ENCODE data around the gene NDUFB2.

Gene NDUFB2

DNA sequence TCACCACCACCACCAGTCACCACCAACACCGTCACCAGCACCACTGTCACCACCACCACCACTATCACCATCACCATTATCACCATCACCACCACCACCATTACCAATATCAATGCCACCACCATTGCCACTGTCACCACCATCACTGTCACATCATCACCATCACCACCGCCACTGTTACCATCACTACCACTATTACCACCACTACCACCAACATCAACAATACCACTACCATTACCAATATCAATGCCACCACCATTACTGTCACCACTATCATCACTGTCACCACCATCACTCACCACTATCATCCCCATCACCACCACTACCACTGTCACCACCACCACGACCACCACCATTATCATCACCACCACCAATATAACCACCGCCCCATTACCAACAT is 41.8 kb upstream of the NDUFB2 start:
- ChIA-PET CTCF (no interaction called here), POLR2A (no interaction called here)
- DNase-seq (ENCODE audit: extremely low spot score) = no peak
- no peak for TF ChIP-seq HDGF (IDR thresholded peaks at IDR 0.05; ENCODE audit: borderline replicate concordance)
- TF ChIP-seq TARDBP (IDR thresholded peaks at IDR 0.05) = no peak
- TF ChIP-seq ZNF384 (IDR thresholded peaks at IDR 0.05) = no peak
- no peak for TF ChIP-seq LEF1 (IDR thresholded peaks at IDR 0.05; ENCODE audit: borderline replicate concordance)
- no peak for TF ChIP-seq NFRKB (IDR thresholded peaks at IDR 0.05)
- no peak for TF ChIP-seq FOXA1 (IDR thresholded peaks at IDR 0.05)
- TF ChIP-seq L3MBTL2 (conservative IDR thresholded peaks at IDR 0.05) = no peak
- no peak for TF ChIP-seq ELF4 (IDR thresholded peaks at IDR 0.05)
- no peak for TF ChIP-seq CTBP1 (IDR thresholded peaks at IDR 0.05; ENCODE audit: borderline replicate concordance)
- no peak for TF ChIP-seq SP1 (IDR thresholded peaks at IDR 0.05)
- no peak for TF ChIP-seq SUZ12 (IDR thresholded peaks at IDR 0.05)
- no peak for TF ChIP-seq FOXK2 (IDR thresholded peaks at IDR 0.05)
- TF ChIP-seq BHLHE40 (IDR thresholded peaks at IDR 0.05; ENCODE audit: borderline replicate concordance) = no peak
- no peak for TF ChIP-seq ARNT (IDR thresholded peaks at IDR 0.05)
- no peak for TF ChIP-seq FOXM1 (IDR thresholded peaks at IDR 0.05; ENCODE audit: borderline replicate concordance)
- TF ChIP-seq, protein P1, sequence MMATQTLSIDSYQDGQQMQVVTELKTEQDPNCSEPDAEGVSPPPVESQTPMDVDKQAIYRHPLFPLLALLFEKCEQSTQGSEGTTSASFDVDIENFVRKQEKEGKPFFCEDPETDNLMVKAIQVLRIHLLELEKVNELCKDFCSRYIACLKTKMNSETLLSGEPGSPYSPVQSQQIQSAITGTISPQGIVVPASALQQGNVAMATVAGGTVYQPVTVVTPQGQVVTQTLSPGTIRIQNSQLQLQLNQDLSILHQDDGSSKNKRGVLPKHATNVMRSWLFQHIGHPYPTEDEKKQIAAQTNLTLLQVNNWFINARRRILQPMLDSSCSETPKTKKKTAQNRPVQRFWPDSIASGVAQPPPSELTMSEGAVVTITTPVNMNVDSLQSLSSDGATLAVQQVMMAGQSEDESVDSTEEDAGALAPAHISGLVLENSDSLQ (IDR thresholded peaks at IDR 0.05) = no peak

DNA sequence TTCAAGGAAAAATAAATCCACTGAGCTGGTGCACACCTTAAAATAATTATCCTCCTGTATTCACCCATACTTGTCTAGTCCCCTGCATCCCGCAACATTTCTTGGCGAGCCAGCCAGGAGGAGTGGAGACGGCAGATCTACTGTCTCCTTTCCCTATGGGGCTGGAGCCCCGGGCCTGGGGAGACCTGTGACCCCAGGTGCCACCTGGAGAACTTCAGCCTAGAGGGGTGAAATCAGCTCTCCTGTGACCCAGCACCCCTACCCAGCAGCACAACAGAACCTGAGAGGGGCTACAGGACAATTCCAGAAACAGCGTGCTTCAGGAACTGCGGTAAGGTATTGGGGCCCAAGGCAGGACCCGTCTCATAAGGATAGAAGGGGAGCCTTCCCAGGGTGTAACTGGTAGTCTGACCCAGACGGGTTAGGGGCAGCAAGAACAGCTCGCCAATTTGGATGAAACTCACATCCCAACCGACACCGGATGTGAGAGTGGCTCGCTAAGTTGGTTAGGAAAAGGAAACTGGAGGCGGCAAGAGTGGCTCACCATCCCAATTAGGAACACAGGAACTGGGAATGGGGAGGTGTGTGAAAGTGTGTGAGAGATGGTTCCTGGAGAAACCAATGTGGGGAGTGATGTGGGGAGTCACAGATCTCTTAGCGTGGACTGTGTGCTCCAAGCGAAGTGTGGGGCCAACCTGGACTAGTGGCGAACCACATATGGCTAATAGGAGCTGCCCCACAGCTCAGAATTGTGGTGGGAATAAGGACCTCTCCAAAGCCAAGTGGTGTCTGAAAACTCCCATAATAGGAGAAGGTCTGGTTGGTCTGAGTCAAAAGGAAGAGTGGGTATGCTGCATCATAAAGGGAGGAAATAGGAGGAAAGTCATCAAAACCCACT is 40.7 kb upstream of the NDUFB2 start:
- no peak for DNase-seq (ENCODE audit: extremely low spot score)
- no peak for TF ChIP-seq CTBP1 (IDR thresholded peaks at IDR 0.05; ENCODE audit: borderline replicate concordance)
- no peak for TF ChIP-seq FOXA1 (IDR thresholded peaks at IDR 0.05)
- TF ChIP-seq HDGF (IDR thresholded peaks at IDR 0.05; ENCODE audit: borderline replicate concordance) = no peak
- no peak for TF ChIP-seq ELF4 (IDR thresholded peaks at IDR 0.05)
- no peak for TF ChIP-seq SUZ12 (IDR thresholded peaks at IDR 0.05)
- TF ChIP-seq BHLHE40 (IDR thresholded peaks at IDR 0.05; ENCODE audit: borderline replicate concordance) = no peak
- TF ChIP-seq FOXK2 (IDR thresholded peaks at IDR 0.05) = no peak
- TF ChIP-seq NFRKB (IDR thresholded peaks at IDR 0.05) = no peak
- no peak for TF ChIP-seq TARDBP (IDR thresholded peaks at IDR 0.05)
- TF ChIP-seq FOXM1 (IDR thresholded peaks at IDR 0.05; ENCODE audit: borderline replicate concordance) = no peak
- TF ChIP-seq L3MBTL2 (conservative IDR thresholded peaks at IDR 0.05) = no peak
- TF ChIP-seq LEF1 (IDR thresholded peaks at IDR 0.05; ENCODE audit: borderline replicate concordance) = no peak
- TF ChIP-seq, protein P1 (IDR thresholded peaks at IDR 0.05) = no peak
- no peak for TF ChIP-seq ARNT (IDR thresholded peaks at IDR 0.05)
- TF ChIP-seq SP1 (IDR thresholded peaks at IDR 0.05) = no peak
- no peak for TF ChIP-seq ZNF384 (IDR thresholded peaks at IDR 0.05)
- CTCF ChIA-PET = no interaction called here
- POLR2A ChIA-PET = no interaction called here

DNA sequence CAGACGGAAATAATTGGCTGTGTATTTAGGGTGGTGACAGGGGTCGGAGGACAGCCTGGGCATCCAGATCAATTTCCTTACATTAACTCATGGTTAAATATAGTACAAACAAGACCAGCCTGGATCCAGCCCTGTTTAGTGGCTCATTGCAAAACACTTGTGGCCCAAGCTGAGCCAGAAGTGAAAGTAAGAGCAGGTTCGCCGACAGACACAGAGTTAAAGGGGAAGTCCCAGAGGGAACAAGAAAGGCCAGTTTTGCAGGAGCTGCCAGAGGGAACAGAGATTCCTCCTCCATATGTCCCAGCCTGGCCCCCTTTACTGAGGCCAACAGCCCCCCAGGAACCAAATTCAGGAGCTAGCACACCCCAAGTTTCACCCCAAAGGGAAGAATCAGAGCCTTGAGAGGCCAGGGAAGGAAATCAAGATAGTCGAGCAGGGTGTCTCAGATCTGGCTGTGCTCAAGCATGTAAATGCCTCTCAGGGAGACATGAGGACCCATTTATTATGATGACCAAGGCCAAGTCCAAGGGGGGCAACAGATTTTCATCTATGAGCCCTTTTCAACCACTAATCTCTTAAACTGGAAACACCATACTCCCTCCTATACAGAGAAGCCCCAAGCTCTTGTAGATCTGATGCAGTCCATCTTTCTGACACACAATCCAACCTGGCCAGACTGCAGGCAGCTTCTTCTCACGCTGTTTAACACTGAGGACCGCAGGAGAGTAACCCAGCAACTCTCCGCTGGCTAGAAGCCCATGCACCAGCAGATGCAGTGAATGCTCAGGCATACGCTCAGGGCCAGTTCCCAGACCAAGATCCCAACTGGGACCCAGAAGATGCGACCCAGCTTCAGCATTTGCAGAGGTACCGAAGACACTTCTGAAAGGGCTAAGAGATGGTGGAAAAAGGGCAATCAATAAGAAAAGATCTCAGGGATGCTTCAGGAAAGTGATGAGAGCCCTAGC is 39.7 kb upstream of the NDUFB2 start:
- TF ChIP-seq FOXM1 (IDR thresholded peaks at IDR 0.05; ENCODE audit: borderline replicate concordance) (no peak), CTBP1 (IDR thresholded peaks at IDR 0.05; ENCODE audit: borderline replicate concordance) (no peak), FOXK2 (IDR thresholded peaks at IDR 0.05) (no peak), L3MBTL2 (conservative IDR thresholded peaks at IDR 0.05) (no peak), BHLHE40 (IDR thresholded peaks at IDR 0.05; ENCODE audit: borderline replicate concordance) (no peak), HDGF (IDR thresholded peaks at IDR 0.05; ENCODE audit: borderline replicate concordance) (no peak), TARDBP (IDR thresholded peaks at IDR 0.05) (no peak), NFRKB (IDR thresholded peaks at IDR 0.05) (no peak), ARNT (IDR thresholded peaks at IDR 0.05) (no peak), LEF1 (IDR thresholded peaks at IDR 0.05; ENCODE audit: borderline replicate concordance) (no peak), SP1 (IDR thresholded peaks at IDR 0.05) (no peak), ELF4 (IDR thresholded peaks at IDR 0.05) (no peak), ZNF384 (IDR thresholded peaks at IDR 0.05) (no peak), SUZ12 (IDR thresholded peaks at IDR 0.05) (no peak), FOXA1 (IDR thresholded peaks at IDR 0.05) (no peak)
- TF ChIP-seq, protein P1 (IDR thresholded peaks at IDR 0.05) = no peak
- ChIA-PET POLR2A (no interaction called here), CTCF (interaction anchor here (0.5 kb wide), 1 partner anchor 329 kb away, joined by 4 read pairs; no protein-coding TSS in a partner anchor)
- DNase-seq (ENCODE audit: extremely low spot score) = no peak

DNA sequence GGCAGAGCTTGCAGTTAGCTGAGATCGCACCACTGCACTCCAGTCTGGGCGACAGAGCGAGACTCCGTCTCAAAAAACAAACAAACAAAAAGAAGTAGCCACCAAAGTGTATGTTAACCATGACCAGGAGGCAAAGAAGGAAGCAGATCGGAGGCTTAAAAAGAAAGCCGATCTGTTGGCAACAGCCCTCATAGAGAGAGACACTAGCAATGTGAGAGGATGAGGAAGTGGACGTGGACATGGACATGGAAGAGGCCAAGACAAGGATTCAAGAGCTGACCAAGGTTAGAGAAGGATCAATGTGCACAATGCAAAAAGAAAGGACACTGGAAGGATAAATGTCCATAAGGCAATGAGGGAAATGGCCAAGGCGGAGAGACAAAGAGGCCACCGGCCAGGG is 38.6 kb upstream of the NDUFB2 start:
- DNase-seq (ENCODE audit: extremely low spot score) = no peak
- TF ChIP-seq L3MBTL2 (conservative IDR thresholded peaks at IDR 0.05) (no peak), ELF4 (IDR thresholded peaks at IDR 0.05) (no peak), FOXA1 (IDR thresholded peaks at IDR 0.05) (no peak), BHLHE40 (IDR thresholded peaks at IDR 0.05; ENCODE audit: borderline replicate concordance) (no peak), ZNF384 (IDR thresholded peaks at IDR 0.05) (no peak), ARNT (IDR thresholded peaks at IDR 0.05) (no peak), TARDBP (IDR thresholded peaks at IDR 0.05) (no peak), LEF1 (IDR thresholded peaks at IDR 0.05; ENCODE audit: borderline replicate concordance) (no peak), FOXM1 (IDR thresholded peaks at IDR 0.05; ENCODE audit: borderline replicate concordance) (no peak), SP1 (IDR thresholded peaks at IDR 0.05) (no peak), FOXK2 (IDR thresholded peaks at IDR 0.05) (no peak), NFRKB (IDR thresholded peaks at IDR 0.05) (no peak), CTBP1 (IDR thresholded peaks at IDR 0.05; ENCODE audit: borderline replicate concordance) (no peak), HDGF (IDR thresholded peaks at IDR 0.05; ENCODE audit: borderline replicate concordance) (no peak), SUZ12 (IDR thresholded peaks at IDR 0.05) (no peak)
- TF ChIP-seq, protein P1 (IDR thresholded peaks at IDR 0.05) = no peak
- CTCF ChIA-PET = interaction anchor here (1.1 kb wide), 1 partner anchor 140 kb away, joined by 3 read pairs; no protein-coding TSS in a partner anchor
- POLR2A ChIA-PET = no interaction called here
